ENCODE data around the gene STX1A. TPM values are rescaled to one million over a fixed set of nuclear protein-coding genes. Genes with fewer than 3 reads are reported as not detected.

The STX1A gene
- total and polyA plus RNA-seq, 2 of the 8 experiments (the other 6 are each of a cell fraction or from before 2014, with no cell fraction given): 13.5 to 17.5 TPM

- peak; percentile 90 for TF ChIP-seq TEAD4 (IDR thresholded peaks at IDR 0.05; ENCODE audit: low read depth, low read length)
- peak; percentile 93 for TF ChIP-seq SP1 (IDR thresholded peaks at IDR 0.05; ENCODE audit: low read depth, low read length)
- no peak for TF ChIP-seq RNF2 (IDR thresholded peaks at IDR 0.05; ENCODE audit: borderline replicate concordance, low read depth, low read length, missing control alignments, poor library complexity, severe bottlenecking)
- TF ChIP-seq E2F6 (IDR thresholded peaks at IDR 0.05): peak; percentile 38
- TF ChIP-seq TCF12 (IDR thresholded peaks at IDR 0.05; ENCODE audit: low read depth, low read length): peak; percentile 98
- 0 out of 2 replicates have a peak, but pooled peaks have one; percentile 49 for TF ChIP-seq YY1 (IDR thresholded peaks at IDR 0.05; ENCODE audit: low read depth, low read length)
- TF ChIP-seq TAF1 (IDR thresholded peaks at IDR 0.05; ENCODE audit: low read depth, low read length): peak; percentile 36; the same call in 1 of the 2 replicates
- TF ChIP-seq TBP (IDR thresholded peaks at IDR 0.05; ENCODE audit: low read depth, low read length): peak; percentile 32
- TF ChIP-seq SIN3A (conservative IDR thresholded peaks at IDR 0.05 in 1 of 2, IDR thresholded peaks at IDR 0.05 in 1 of 2; ENCODE audit: low read depth in 1 of 2, low read length in 2 of 2): 0 out of 4 replicates have a peak, but pooled peaks of 1 of the 2 experiments have one; percentile 0
- peak; percentile 45 to 97 for TF ChIP-seq EP300 (IDR thresholded peaks at IDR 0.05; ENCODE audit: borderline replicate concordance in 1 of 2, low read depth in 2 of 2, low read length in 2 of 2)
- peak in 1 of 2 experiments; percentile 45; a peak in 2 of 4 replicates for TF ChIP-seq RAD21 (IDR thresholded peaks at IDR 0.05 in 1 of 2, conservative IDR thresholded peaks at IDR 0.05 in 1 of 2; ENCODE audit: low read depth in 2 of 2, low read length in 2 of 2)
- peak; percentile 82 for TF ChIP-seq ATF3 (IDR thresholded peaks at IDR 0.05; ENCODE audit: insufficient read depth, low read depth, low read length)
- no peak for TF ChIP-seq RBBP5 (IDR thresholded peaks at IDR 0.05; ENCODE audit: borderline replicate concordance, low read depth, low read length)
- TF ChIP-seq PHF8 (conservative IDR thresholded peaks at IDR 0.05; ENCODE audit: low read depth, low read length): 0 out of 2 replicates have a peak, but pooled peaks have one; percentile 13
- peak in 2 of 3 experiments; percentile 12 to 26; a peak in 2 of 4 replicates for TF ChIP-seq CTCF (IDR thresholded peaks at IDR 0.05; ENCODE audit: control extremely low read depth in 1 of 3, insufficient read depth in 1 of 3, low read depth in 1 of 3, low read length in 3 of 3)
- 0 out of 2 replicates have a peak, but pooled peaks have one; percentile 55 for TF ChIP-seq EGR1 (IDR thresholded peaks at IDR 0.05; ENCODE audit: borderline replicate concordance, low read depth, low read length)
Observed at GRCh38 chr7:73742338-73742752, 22.9 kb upstream of the STX1A start (continued).

Data from H1 (cell line).